H1 (cell line): ENCODE measurements around the gene PROK2. TPM values are rescaled to one million over a fixed set of nuclear protein-coding genes. Genes with fewer than 3 reads are reported as not detected.

Experiments used
- CTCF ChIA-PET: fragments of 300-600 bp; sonication (Branson Sonifier 250); formaldehyde crosslinking; loops from one replicate; lab custom pipeline; 2021; ENCODE audit not compliant: partially characterized antibody; lab: Charles Lee
- POLR2A ChIA-PET: fragments of 300-600 bp; sonication (Branson Sonifier 250); formaldehyde crosslinking; loops from one replicate; lab custom pipeline; 2021; ENCODE audit warnings: inconsistent platforms; ENCODE audit not compliant: partially characterized antibody; lab: Charles Lee
- DNase-seq, 2 experiments: peaks; one replicate each; pipeline versions ENCODE4 v3.0.0 to v3.0.0-alpha.2; 2010 to 2022; ENCODE audit warnings: low spot score in 2 of 2, low read depth in 1 of 2, mixed read lengths in 1 of 2
- FAIRE-seq: peaks from 2 replicates; lab custom pipeline; 2011; peaks lifted over from hg19 to GRCh38; lab: Jason Lieb, UNC
- H2AFZ ChIP-seq: 2 replicates; pipeline ENCODE4 v1.8.1; 2012; ENCODE audit warnings: low read length, inconsistent platforms
- H2AK5ac ChIP-seq: 2 replicates; pipeline ENCODE4 v1.6.1; 2013; ENCODE audit warnings: low read depth, low read length
- H2BK120ac ChIP-seq: replicated peaks from 2 replicates; pipeline ENCODE3; 2013; ENCODE audit warnings: low read depth, low read length, inconsistent platforms
- H2BK12ac ChIP-seq: 2 replicates; pipeline ENCODE4 v1.6.1; 2013; ENCODE audit warnings: low read depth, low read length
- H2BK15ac ChIP-seq: 2 replicates; pipeline ENCODE4 v1.6.1; 2013; ENCODE audit warnings: low read length
- H2BK20ac ChIP-seq: 2 replicates; pipeline ENCODE4 v1.6.1; 2013; ENCODE audit warnings: low read length
- H2BK5ac ChIP-seq: 2 replicates; pipeline ENCODE4 v1.6.1; 2013; ENCODE audit warnings: low read depth, low read length
- H3K14ac ChIP-seq: 2 replicates; pipeline ENCODE4 v1.6.1; 2013; ENCODE audit warnings: inconsistent platforms; ENCODE audit not compliant: insufficient read length
- H3K18ac ChIP-seq: 2 replicates; pipeline ENCODE4 v1.6.1; 2013; ENCODE audit warnings: low read length; ENCODE audit errors: extremely low read depth
- H3K23ac ChIP-seq: 2 replicates; pipeline ENCODE4 v1.6.1; 2013; ENCODE audit warnings: inconsistent platforms; ENCODE audit not compliant: insufficient read length
- H3K23me2 ChIP-seq: 2 replicates; pipeline ENCODE4 v1.6.1; 2013; ENCODE audit warnings: low read depth, low read length
- H3K27ac ChIP-seq: 2 replicates; pipeline ENCODE4 v1.6.1; 2011; ENCODE audit warnings: low read depth, low read length, inconsistent platforms
- H3K27me3 ChIP-seq, 4 experiments: replicated peaks in 1 of 4; 1 replicate in 1 of 4; 2 replicates in 3 of 4; pipeline versions ENCODE4 v1.6.1 to v1.8.1; 2011 to 2013; ENCODE audit warnings: low read length in 3 of 4, mild to moderate bottlenecking in 3 of 4, inconsistent platforms in 2 of 4, mixed read lengths in 2 of 4, moderate library complexity in 1 of 4; ENCODE audit not compliant: control insufficient read depth in 3 of 4, insufficient read depth in 3 of 4; ENCODE audit errors: extremely low read depth in 1 of 4
- H3K36me3 ChIP-seq, 4 experiments: 2 replicates each; pipeline versions ENCODE4 v1.6.1 to v1.8.1; 2011 to 2013; ENCODE audit warnings: mild to moderate bottlenecking in 4 of 4, low read length in 3 of 4, moderate library complexity in 2 of 4, control low read depth in 1 of 4, inconsistent platforms in 1 of 4; ENCODE audit not compliant: insufficient read depth in 4 of 4, control insufficient read depth in 2 of 4
- H3K4ac ChIP-seq: replicated peaks from 2 replicates; pipeline ENCODE3; 2013; ENCODE audit warnings: low read length, low read depth, mixed read lengths, inconsistent platforms; ENCODE audit not compliant: insufficient read length
- H3K4me1 ChIP-seq, 4 experiments: replicated peaks in 1 of 4; 1 replicate in 1 of 4; 2 replicates in 3 of 4; pipeline versions ENCODE4 v1.6.1 to v1.8.1; 2011 to 2013; ENCODE audit warnings: low read length in 3 of 4, inconsistent platforms in 2 of 4, mixed read lengths in 1 of 4; ENCODE audit not compliant: insufficient read depth in 4 of 4, control insufficient read depth in 3 of 4
- H3K4me2 ChIP-seq, 2 experiments: 2 replicates each; pipeline versions ENCODE4 v1.6.1 to v1.8.1; 2011 to 2013; ENCODE audit warnings: low read depth in 2 of 2, low read length in 2 of 2, control low read depth in 1 of 2, inconsistent platforms in 1 of 2, mild to moderate bottlenecking in 1 of 2; ENCODE audit not compliant: insufficient read depth in 1 of 2
- H3K4me3 ChIP-seq, 4 experiments: fragments of 200-600, 300-600 bp in 1 of 4; sonication (generic), shearing (Covaris generic), sonication (Bioruptor Twin) in 1 of 4; 2 replicates each; pipeline versions ENCODE4 v1.5.1 to v1.8.1; 2011 to 2016; ENCODE audit warnings: low read length in 4 of 4, low read depth in 3 of 4, control low read depth in 2 of 4, inconsistent platforms in 2 of 4, mild to moderate bottlenecking in 2 of 4, mixed read lengths in 1 of 4, moderate library complexity in 1 of 4; ENCODE audit not compliant: insufficient read depth in 2 of 4; ENCODE audit errors: extremely low read depth in 1 of 4
- H3K56ac ChIP-seq: replicated peaks from 2 replicates; pipeline ENCODE3; 2013; ENCODE audit warnings: low read depth, mild to moderate bottlenecking, mixed read lengths, low read length, inconsistent platforms; ENCODE audit not compliant: insufficient read length
- H3K79me1 ChIP-seq: 2 replicates; pipeline ENCODE4 v1.6.1; 2013; ENCODE audit warnings: low read depth, low read length, control low read depth
- H3K79me2 ChIP-seq, 2 experiments: 2 replicates each; pipeline versions ENCODE4 v1.6.1 to v1.8.1; 2012 to 2013; ENCODE audit warnings: low read length in 2 of 2, mild to moderate bottlenecking in 2 of 2, inconsistent platforms in 1 of 2; ENCODE audit not compliant: insufficient read depth in 2 of 2, control insufficient read depth in 1 of 2
- H3K9ac ChIP-seq, 4 experiments: replicated peaks in 1 of 4; 1 replicate in 1 of 4; 2 replicates in 3 of 4; pipeline versions ENCODE4 v1.6.1 to v1.8.1; 2011 to 2013; ENCODE audit warnings: low read depth in 3 of 4, low read length in 3 of 4, control low read depth in 2 of 4, mild to moderate bottlenecking in 2 of 4, moderate library complexity in 2 of 4, inconsistent platforms in 1 of 4; ENCODE audit errors: extremely low read depth in 1 of 4
- H3K9me3 ChIP-seq, 2 experiments: 2 replicates each; pipeline versions ENCODE4 v1.6.1 to v1.8.1; 2012 to 2013; ENCODE audit warnings: mild to moderate bottlenecking in 2 of 2, moderate library complexity in 2 of 2, control low read depth in 1 of 2, inconsistent platforms in 1 of 2, low read depth in 1 of 2, low read length in 1 of 2, mixed read lengths in 1 of 2; ENCODE audit not compliant: insufficient read depth in 2 of 2
- H4K20me1 ChIP-seq, 2 experiments: replicated peaks in 1 of 2; 2 replicates each; pipeline versions ENCODE3 to v1.8.1; 2011 to 2013; ENCODE audit warnings: inconsistent platforms in 2 of 2, low read length in 2 of 2, mild to moderate bottlenecking in 1 of 2; ENCODE audit not compliant: insufficient read depth in 2 of 2, control insufficient read depth in 1 of 2
- H4K5ac ChIP-seq: 2 replicates; pipeline ENCODE4 v1.6.1; 2013; ENCODE audit warnings: low read length, low read depth, mixed read lengths, inconsistent platforms; ENCODE audit not compliant: insufficient read length
- H4K8ac ChIP-seq: 2 replicates; pipeline ENCODE4 v1.8.0; 2013; ENCODE audit warnings: mild to moderate bottlenecking, moderate library complexity, low read length, inconsistent platforms; ENCODE audit not compliant: insufficient read depth; ENCODE audit errors: extremely low read depth
- H4K91ac ChIP-seq: replicated peaks from 2 replicates; pipeline ENCODE3; 2013; ENCODE audit warnings: low read length, mixed read lengths, inconsistent platforms; ENCODE audit not compliant: insufficient read length
- BACH1 ChIP-seq: IDR thresholded peaks from 2 replicates; pipeline ENCODE4 v1.6.1; 2012; ENCODE audit warnings: low read length, improper control_type of control experiment
- BCL11A ChIP-seq, 2 experiments: IDR thresholded peaks; one replicate each; pipeline ENCODE4 v1.6.1; 2011; ENCODE audit warnings: low read depth in 2 of 2, low read length in 2 of 2, mild to moderate bottlenecking in 2 of 2
- CREB1 ChIP-seq: IDR thresholded peaks from 2 replicates; pipeline ENCODE4 v1.6.1; 2012; ENCODE audit warnings: inconsistent platforms
- E2F6 ChIP-seq: IDR thresholded peaks from 2 replicates; pipeline ENCODE4 v1.6.1; 2012; ENCODE audit warnings: inconsistent platforms
- FOSL1 ChIP-seq: IDR thresholded peaks from 2 replicates; pipeline ENCODE4 v1.6.1; 2011; ENCODE audit warnings: mild to moderate bottlenecking, low read depth, low read length, moderate library complexity; ENCODE audit not compliant: insufficient read depth
- GTF2F1 ChIP-seq: IDR thresholded peaks from 2 replicates; pipeline ENCODE4 v1.6.1; 2012; ENCODE audit warnings: low read depth, low read length, improper control_type of control experiment, borderline replicate concordance
- HDAC6 ChIP-seq: IDR thresholded peaks from one replicate; pipeline ENCODE4 v1.7.1; 2012; ENCODE audit warnings: low read depth, mild to moderate bottlenecking, inconsistent platforms, low read length, moderate library complexity
- JUN ChIP-seq: IDR thresholded peaks from 2 replicates; pipeline ENCODE4 v1.6.1; 2011; ENCODE audit warnings: low read depth, mild to moderate bottlenecking, improper control_type of control experiment, low read length
- KDM1A ChIP-seq: fragments of 200-600, 300-600 bp; sonication (generic); IDR thresholded peaks from 2 replicates; pipeline ENCODE4 v1.7.1; 2016; ENCODE audit warnings: mild to moderate bottlenecking, low read length, borderline replicate concordance
- RXRA ChIP-seq: IDR thresholded peaks from 2 replicates; pipeline ENCODE4 v1.6.1; 2011; ENCODE audit warnings: low read depth, mild to moderate bottlenecking, low read length, moderate library complexity; ENCODE audit not compliant: insufficient read depth
- SIN3A ChIP-seq, 2 experiments: IDR thresholded peaks in 1 of 2; conservative IDR thresholded peaks in 1 of 2; 2 replicates each; pipeline ENCODE4 v1.6.1; 2011 to 2012; ENCODE audit warnings: low read length in 2 of 2, improper control_type of control experiment in 1 of 2, low read depth in 1 of 2, mild to moderate bottlenecking in 1 of 2
- SP2 ChIP-seq: IDR thresholded peaks from 2 replicates; pipeline ENCODE4 v1.6.1; 2012; ENCODE audit warnings: mild to moderate bottlenecking, low read length, inconsistent platforms
- SP4 ChIP-seq: IDR thresholded peaks from 2 replicates; pipeline ENCODE4 v1.6.1; 2012; ENCODE audit warnings: low read length, inconsistent platforms
- WGBS, 2 experiments: shearing (Covaris generic) in 1 of 2; methylation state at CpG; one replicate each; pipeline versions ENCODE4 v1.1.6 to v1.1.7; 2013 to 2015; ENCODE audit warnings: low lambda C conversion rate in 2 of 2, mixed read lengths in 2 of 2, inconsistent platforms in 1 of 2, low coverage in 1 of 2, missing lambda C conversion rate in 1 of 2; ENCODE audit not compliant: insufficient replicate concordance in 2 of 2, insufficient coverage in 1 of 2, insufficient read length in 1 of 2; ENCODE audit errors: extremely low coverage in 1 of 2, missing lambda C conversion rate in 1 of 2; 5-methylcytosine and 5-hydroxymethylcytosine counted together
- polyA plus RNA-seq, 7 experiments: library from polyadenylated mRNA; depleted of rRNA in 3 of 7; stranded (reverse) in 5 of 7; unstranded in 2 of 7; fragments of >200 nt in 5 of 7; fragments of 200-250 nt in 2 of 7; gene quantifications; 1 replicate in 5 of 7; 2 replicates in 1 of 7; 4 replicates in 1 of 7; pipeline versions ENCODE4 v1.2.1 to v1.2.3, GENCODE V29; 2011 to 2013; ENCODE audit warnings: missing spikeins in 2 of 7, mixed read lengths in 2 of 7
- total RNA-seq: library from RNA; stranded (reverse); fragmentation: NEBNext Ultra II Directional; extraction: Animal tissue kit (Norgen Biotek cat#: 25700); gene quantifications from 2 replicates; pipeline ENCODE4 v1.2.1, GENCODE V29; 2021

PROK2 gene
- total and polyA plus RNA-seq, 2 of the 8 experiments (the other 6 are each of a cell fraction or from before 2014, with no cell fraction given) = 0.50 to 1.8 TPM

- H3K9ac ChIP-seq = no peak overlapping the region
- H4K8ac ChIP-seq = no peak overlapping the region
- H2AFZ ChIP-seq = no peak overlapping the region
- no peak overlapping the region for H2BK120ac ChIP-seq
- H3K18ac ChIP-seq = no peak overlapping the region
- peaks cover 3 to 8% of the 10 kb centered on the region in 2 experiments; a peak in 1 of 4 replicates for H3K9me3 ChIP-seq
- H3K27ac ChIP-seq = no peak overlapping the region
- WGBS, 2 experiments = 92% methylated on average over 3 of the region's 3 CpGs; no CpG with 5 or more reads in 1 of the 2 experiments
- no peak overlapping the region for H3K56ac ChIP-seq
- no peaks in the 10 kb centered on the region for H3K79me1 ChIP-seq
- FAIRE-seq (no peak), DNase-seq (no peak)
- no peak overlapping the region for H3K23ac ChIP-seq
- TF ChIP-seq HDAC6 = no peak
- TF ChIP-seq E2F6 = no peak
- no peak for TF ChIP-seq KDM1A
- no peak for TF ChIP-seq SP2
- no peak for TF ChIP-seq GTF2F1
- no peak for TF ChIP-seq SIN3A (conservative IDR thresholded peaks at IDR 0.05 in 1 of 2, IDR thresholded peaks at IDR 0.05 in 1 of 2; ENCODE audit: low read depth in 1 of 2, low read length in 2 of 2)
- TF ChIP-seq SP4 = no peak
- TF ChIP-seq RXRA = no peak
- no peak for TF ChIP-seq BCL11A (IDR thresholded peaks at IDR 0.05; ENCODE audit: low read depth in 2 of 2, low read length in 2 of 2)
- no peak for TF ChIP-seq CREB1
- TF ChIP-seq FOSL1 = no peak
- TF ChIP-seq JUN = no peak
- no peak for TF ChIP-seq BACH1
- H3K79me2 ChIP-seq = no peaks in the 10 kb centered on the region
- H3K14ac ChIP-seq = no peak overlapping the region
- no peak overlapping the region for H4K91ac ChIP-seq
- H4K5ac ChIP-seq = no peak overlapping the region
- no peak overlapping the region for H3K4me2 ChIP-seq
- no peak overlapping the region for H3K4ac ChIP-seq
- no peak overlapping the region for H2BK5ac ChIP-seq
- no peaks in the 10 kb centered on the region for H3K36me3 ChIP-seq
- no peaks in the 10 kb centered on the region; a peak in 1 of 7 replicates for H3K27me3 ChIP-seq
- no peak overlapping the region for H2AK5ac ChIP-seq
- H3K4me3 ChIP-seq = no peak overlapping the region
- H3K23me2 ChIP-seq = no peaks in the 10 kb centered on the region
- ChIA-PET POLR2A (interaction anchor here (1.3 kb wide), 1 partner anchor 10 kb away, joined by 3 read pairs; no protein-coding TSS in a partner anchor), CTCF (interaction anchor here (1.8 to 2.4 kb wide), 2 partner anchors 15 to 131 kb away, joined by 4 to 15 read pairs; no protein-coding TSS in a partner anchor)
- no peak overlapping the region for H2BK20ac ChIP-seq
- H3K4me1 ChIP-seq = no peaks in the 10 kb centered on the region
- no peak overlapping the region for H2BK15ac ChIP-seq
- no peaks in the 10 kb centered on the region for H4K20me1 ChIP-seq
- H2BK12ac ChIP-seq = no peak overlapping the region
These were observed 40.2 kb downstream of the PROK2 start for GRCh38 chr3:71744738-71745137.
